ENCODE data around the gene PREX1.

PREX1 gene

GRCh38 chr20:48744515-48744914 lies 83.3 kb downstream of the PREX1 start:
- DNase-seq, result no peak
- H3K27ac ChIP-seq, result no peak overlapping the region
- no peaks in the 10 kb centered on the region for H3K27me3 ChIP-seq (replicated peaks)
- no peak for TF ChIP-seq CTCF (IDR thresholded peaks at IDR 0.05; ENCODE audit: low read depth, low read length, missing control alignments)
- in situ Hi-C loops (cut with HindIII; ENCODE audit: low pct_ligation_motif_present, low sequenced_read_pairs), result no loop called here
- no peak overlapping the region for H3K4me3 ChIP-seq (ENCODE audit: low read depth, low read length)
- peaks cover 10% of the 10 kb centered on the region for H3K36me3 ChIP-seq (replicated peaks)

- Histone ChIP-seq H3K27me3 (replicated peaks) (no peaks in the 10 kb centered on the region), H3K27ac (no peak overlapping the region), H3K36me3 (replicated peaks) (peaks cover 10% of the 10 kb centered on the region), H3K4me3 (ENCODE audit: low read depth, low read length) (no peak overlapping the region)
- no peak for DNase-seq
- in situ Hi-C loops (cut with HindIII; ENCODE audit: low pct_ligation_motif_present, low sequenced_read_pairs), result no loop called here
- no peak for TF ChIP-seq CTCF (IDR thresholded peaks at IDR 0.05; ENCODE audit: low read depth, low read length, missing control alignments)
Measured at GRCh38 chr20:48743807-48744206, 84.0 kb downstream of the PREX1 start.

- in situ Hi-C loops (cut with HindIII; ENCODE audit: low pct_ligation_motif_present, low sequenced_read_pairs), result no loop called here
- no peak for TF ChIP-seq CTCF (IDR thresholded peaks at IDR 0.05; ENCODE audit: low read depth, low read length, missing control alignments)
- H3K4me3 ChIP-seq (ENCODE audit: low read depth, low read length), result no peak overlapping the region
- no peaks in the 10 kb centered on the region for H3K27me3 ChIP-seq (replicated peaks)
- no peak for DNase-seq
- H3K27ac ChIP-seq, result no peak overlapping the region
- peaks cover 10% of the 10 kb centered on the region for H3K36me3 ChIP-seq (replicated peaks)
Measured at GRCh38 chr20:48742912-48743680, 84.7 kb downstream of the PREX1 start.

GRCh38 chr20:48742233-48742632 lies 85.6 kb downstream of the PREX1 start:
- no peak for DNase-seq
- Histone ChIP-seq H3K4me3 (ENCODE audit: low read depth, low read length) (no peak overlapping the region), H3K27ac (no peak overlapping the region), H3K27me3 (replicated peaks) (no peaks in the 10 kb centered on the region), H3K36me3 (replicated peaks) (peaks cover 10% of the 10 kb centered on the region)
- no peak for TF ChIP-seq CTCF (IDR thresholded peaks at IDR 0.05; ENCODE audit: low read depth, low read length, missing control alignments)
- in situ Hi-C loops (cut with HindIII; ENCODE audit: low pct_ligation_motif_present, low sequenced_read_pairs), result no loop called here

GRCh38 chr20:48741669-48742068 lies 86.1 kb downstream of the PREX1 start:
- peaks cover 10% of the 10 kb centered on the region for H3K36me3 ChIP-seq (replicated peaks)

More at GRCh38 chr20:48741669-48742068, 86.1 kb downstream of the PREX1 start:
- H3K27me3 ChIP-seq (replicated peaks), result no peaks in the 10 kb centered on the region
- TF ChIP-seq CTCF (IDR thresholded peaks at IDR 0.05; ENCODE audit: low read depth, low read length, missing control alignments), result no peak
- DNase-seq, result no peak
- in situ Hi-C loops (cut with HindIII; ENCODE audit: low pct_ligation_motif_present, low sequenced_read_pairs), result no loop called here
- no peak overlapping the region for H3K4me3 ChIP-seq (ENCODE audit: low read depth, low read length)
- H3K27ac ChIP-seq, result no peak overlapping the region
